Measurements from ENCODE around the gene MGMT. TPM values are rescaled to one million over a fixed set of nuclear protein-coding genes. Genes with fewer than 3 reads are reported as not detected.

MGMT gene
- total and polyA plus RNA-seq, 2 donors (not counting 3 experiments of a cell fraction or from before 2014, with no cell fraction given), result 15.0 to 15.2 TPM

GRCh38 chr10:129612481-129613109 lies 145.6 kb downstream of the MGMT start:
- TF ChIP-seq POLR2AphosphoS5 (IDR thresholded peaks at IDR 0.05; ENCODE audit: insufficient read depth, low read depth, low read length), result no peak
- TF ChIP-seq MAX (IDR thresholded peaks at IDR 0.05; ENCODE audit: insufficient read depth, insufficient read length), result no peak
- no peak for TF ChIP-seq CTCF (IDR thresholded peaks at IDR 0.05; ENCODE audit: extremely low read depth in 1 of 2, insufficient read depth in 1 of 2, low read depth in 1 of 2, low read length in 2 of 2)
- TF ChIP-seq FOS (IDR thresholded peaks at IDR 0.05; ENCODE audit: borderline replicate concordance, insufficient read depth, low read length), result no peak
- no peak for TF ChIP-seq EZH2 (IDR thresholded peaks at IDR 0.05; ENCODE audit: borderline replicate concordance, low read depth, low read length, severe bottlenecking)
- TF ChIP-seq GATA2 (IDR thresholded peaks at IDR 0.05; ENCODE audit: insufficient read depth, insufficient read length, low read depth, low read length), result no peak
- TF ChIP-seq JUN (IDR thresholded peaks at IDR 0.05; ENCODE audit: borderline replicate concordance, insufficient read depth, insufficient read length, low read depth), result no peak
- TF ChIP-seq POLR2A (IDR thresholded peaks at IDR 0.05; ENCODE audit: low read depth, low read length), result no peak
- no peak for TF ChIP-seq MYC (IDR thresholded peaks at IDR 0.05; ENCODE audit: low read depth, low read length)
- Histone ChIP-seq H3K9me3 (replicated peaks; ENCODE audit: control insufficient read depth, insufficient read depth, low read length) (no peaks in the 10 kb centered on the region), H3K79me2 (ENCODE audit: control insufficient read depth, insufficient read depth, low read length) (no peaks in the 10 kb centered on the region), H3K9ac (replicated peaks; ENCODE audit: extremely low read depth, insufficient read depth, low read length) (no peak overlapping the region), H3K27me3 (ENCODE audit: control insufficient read depth in 2 of 2, insufficient read depth in 2 of 2, low read length in 2 of 2) (no peaks in the 10 kb centered on the region), H3K9me1 (replicated peaks; ENCODE audit: control insufficient read depth, extremely low read depth, insufficient read depth, low read length) (no peaks in the 10 kb centered on the region), H3K27ac (ENCODE audit: insufficient read depth, low read depth, low read length) (no peak overlapping the region), H3K4me3 (replicated peaks in 1 of 3; ENCODE audit: insufficient read depth in 1 of 3, low read depth in 1 of 3, low read length in 3 of 3) (no peak overlapping the region), H3K4me2 (ENCODE audit: insufficient read depth, low read length) (no peak overlapping the region), H2AFZ (ENCODE audit: low read depth, low read length) (no peak overlapping the region), H3K36me3 (ENCODE audit: control insufficient read depth in 2 of 2, extremely low read depth in 1 of 2, insufficient read depth in 2 of 2, low read length in 2 of 2) (no peaks in the 10 kb centered on the region), H3K4me1 (ENCODE audit: control insufficient read depth, extremely low read depth, insufficient read depth, low read length) (no peaks in the 10 kb centered on the region), H4K20me1 (replicated peaks; ENCODE audit: control insufficient read depth, extremely low read depth, insufficient read depth, low read length) (no peaks in the 10 kb centered on the region)
- no peak for FAIRE-seq
- ChIA-PET CTCF (no interaction called here), POLR2A (no interaction called here)
- no peak for DNase-seq (ENCODE audit: low read depth, low spot score)
- intact Hi-C loops (cut with micrococcal nuclease), result no loop called here
- dilution Hi-C loops (cut with MboI; ENCODE audit: extremely low pct_ligation_motif_present, low sequenced_read_pairs), result no loop called here
- BruUV-seq (replicated peaks), result no TSS peak
